H9 (cell line): ENCODE measurements around the gene IL20RB. TPM values are rescaled to one million over a fixed set of nuclear protein-coding genes. Genes with fewer than 3 reads are reported as not detected.

Experiments
- DNase-seq: peaks from one replicate; pipeline ENCODE4 v3.0.0-alpha.2; 2017
- H2AFZ ChIP-seq: one replicate; pipeline ENCODE4 v1.6.1; 2013; ENCODE audit warnings: mild to moderate bottlenecking, low read length, control low read depth, moderate library complexity
- H2AK5ac ChIP-seq: 2 replicates; pipeline ENCODE4 v1.6.1; 2013; ENCODE audit warnings: low read length, control low read depth, mixed read lengths; ENCODE audit not compliant: insufficient read length
- H2BK120ac ChIP-seq: one replicate; pipeline ENCODE4 v1.6.1; 2013; ENCODE audit warnings: low read depth, mild to moderate bottlenecking, low read length, control low read depth, inconsistent platforms; ENCODE audit not compliant: poor library complexity, severe bottlenecking
- H2BK12ac ChIP-seq: 2 replicates; pipeline ENCODE4 v1.6.1; 2013; ENCODE audit warnings: low read length, control low read depth, mixed read lengths, low read depth; ENCODE audit not compliant: insufficient read length
- H2BK15ac ChIP-seq: 2 replicates; pipeline ENCODE4 v1.6.1; 2013; ENCODE audit warnings: low read depth, low read length, control low read depth
- H2BK20ac ChIP-seq: one replicate; pipeline ENCODE4 v1.6.1; 2013; ENCODE audit warnings: low read depth, mild to moderate bottlenecking, low read length, control low read depth, inconsistent platforms; ENCODE audit not compliant: poor library complexity, severe bottlenecking
- H2BK5ac ChIP-seq: 2 replicates; pipeline ENCODE4 v1.6.1; 2013; ENCODE audit warnings: low read length, control low read depth, mixed read lengths; ENCODE audit not compliant: insufficient read length
- H3K14ac ChIP-seq: 2 replicates; pipeline ENCODE4 v1.6.1; 2013; ENCODE audit warnings: low read length, control low read depth; ENCODE audit not compliant: insufficient read depth
- H3K18ac ChIP-seq: 2 replicates; pipeline ENCODE4 v1.6.1; 2013; ENCODE audit warnings: low read depth, mild to moderate bottlenecking, mixed read lengths, low read length, control low read depth; ENCODE audit not compliant: insufficient read length
- H3K23ac ChIP-seq: 2 replicates; pipeline ENCODE4 v1.6.1; 2013; ENCODE audit warnings: low read length, control low read depth, mixed read lengths, low read depth; ENCODE audit not compliant: insufficient read length
- H3K23me2 ChIP-seq: 2 replicates; pipeline ENCODE4 v1.6.1; 2013; ENCODE audit warnings: low read depth, mild to moderate bottlenecking, mixed read lengths, low read length, control low read depth; ENCODE audit not compliant: insufficient read length, poor library complexity, severe bottlenecking
- H3K27ac ChIP-seq: 2 replicates; pipeline ENCODE4 v1.5.1; 2013; ENCODE audit warnings: low read length, control low read depth, mixed read lengths, low read depth; ENCODE audit not compliant: insufficient read length
- H3K27me3 ChIP-seq: 2 replicates; pipeline ENCODE4 v1.6.1; 2013; ENCODE audit warnings: low read length, control low read depth, inconsistent platforms; ENCODE audit not compliant: insufficient read depth
- H3K4ac ChIP-seq: 2 replicates; pipeline ENCODE4 v1.6.1; 2013; ENCODE audit warnings: low read depth, mild to moderate bottlenecking, control low read depth, inconsistent platforms, low read length, moderate library complexity
- H3K4me1 ChIP-seq: 2 replicates; pipeline ENCODE4 v1.6.1; 2013; ENCODE audit warnings: low read length, control low read depth, inconsistent platforms; ENCODE audit not compliant: insufficient read depth
- H3K4me2 ChIP-seq: 2 replicates; pipeline ENCODE4 v1.6.1; 2013; ENCODE audit warnings: low read length, control low read depth, mixed read lengths; ENCODE audit not compliant: insufficient read length, insufficient read depth
- H3K56ac ChIP-seq: 2 replicates; pipeline ENCODE4 v1.6.1; 2013; ENCODE audit warnings: low read depth, mild to moderate bottlenecking, mixed read lengths, low read length, control low read depth; ENCODE audit not compliant: insufficient read length
- H3K79me1 ChIP-seq: 2 replicates; pipeline ENCODE4 v1.6.1; 2013; ENCODE audit warnings: low read depth, mild to moderate bottlenecking, moderate library complexity, low read length, control low read depth, inconsistent platforms; ENCODE audit not compliant: insufficient read depth, poor library complexity, severe bottlenecking
- H3K79me2 ChIP-seq: 2 replicates; pipeline ENCODE4 v1.6.1; 2013; ENCODE audit warnings: low read length, control low read depth, inconsistent platforms; ENCODE audit not compliant: insufficient read depth
- H3K9ac ChIP-seq: 2 replicates; pipeline ENCODE4 v1.6.1; 2013; ENCODE audit warnings: low read length, control low read depth, mixed read lengths; ENCODE audit not compliant: insufficient read length; ENCODE audit errors: extremely low read depth
- H3K9me3 ChIP-seq: one replicate; pipeline ENCODE4 v1.6.1; 2013; ENCODE audit warnings: low read depth, low read length, inconsistent platforms; ENCODE audit not compliant: control insufficient read depth
- H3T11ph ChIP-seq: one replicate; pipeline ENCODE4 v1.6.1; 2013; ENCODE audit warnings: mild to moderate bottlenecking, low read length, control low read depth, inconsistent platforms
- H4K20me1 ChIP-seq: one replicate; pipeline ENCODE4 v1.6.1; 2013; ENCODE audit not compliant: control insufficient read depth, insufficient read length, insufficient read depth
- H4K5ac ChIP-seq: 2 replicates; pipeline ENCODE4 v1.6.1; 2013; ENCODE audit warnings: low read depth, mild to moderate bottlenecking, mixed read lengths, low read length, control low read depth; ENCODE audit not compliant: insufficient read length
- H4K8ac ChIP-seq: replicated peaks from 2 replicates; pipeline ENCODE4 v1.6.1; 2013; ENCODE audit warnings: low read length, control low read depth, mixed read lengths, low read depth; ENCODE audit not compliant: insufficient read length
- H4K91ac ChIP-seq: 2 replicates; pipeline ENCODE4 v1.6.1; 2013; ENCODE audit warnings: low read depth, mild to moderate bottlenecking, moderate library complexity, mixed read lengths, low read length, control low read depth; ENCODE audit not compliant: insufficient read length
- H3K27ac Mint-ChIP-seq, 3 experiments: 2 replicates in 2 of 3; 3 replicates in 1 of 3; pipeline ENCODE4 v1.8.0; 2020 to 2021; ENCODE audit warnings: mixed read lengths in 3 of 3, mild to moderate bottlenecking in 1 of 3, moderate library complexity in 1 of 3
- H3K27me3 Mint-ChIP-seq: 2 replicates; pipeline ENCODE4 v1.8.0; 2021; ENCODE audit warnings: low read depth, mild to moderate bottlenecking, moderate library complexity, mixed read lengths
- H3K36me3 Mint-ChIP-seq, 3 experiments: 2 replicates in 2 of 3; 3 replicates in 1 of 3; pipeline ENCODE4 v1.8.0; 2020 to 2021; ENCODE audit warnings: low read depth in 3 of 3, mixed read lengths in 3 of 3; ENCODE audit not compliant: insufficient read depth in 1 of 3
- H3K4me1 Mint-ChIP-seq, 2 experiments: 2 replicates each; pipeline ENCODE4 v1.8.0; 2020; ENCODE audit warnings: mixed read lengths in 2 of 2
- H3K4me3 Mint-ChIP-seq, 2 experiments: 2 replicates in 1 of 2; 3 replicates in 1 of 2; pipeline ENCODE4 v1.8.0; 2020 to 2021; ENCODE audit warnings: mild to moderate bottlenecking in 2 of 2, mixed read lengths in 2 of 2, moderate library complexity in 1 of 2
- H3K9me3 Mint-ChIP-seq, 2 experiments: 2 replicates in 1 of 2; 3 replicates in 1 of 2; pipeline ENCODE4 v1.8.0; 2020; ENCODE audit warnings: mild to moderate bottlenecking in 2 of 2, mixed read lengths in 2 of 2, moderate library complexity in 1 of 2
- WGBS: extraction: QIAGEN DNeasy Blood & Tissue Kit; methylation state at CpG from one replicate; pipeline ENCODE4 v1.1.7; 2013; ENCODE audit warnings: missing lambda C conversion rate, low lambda C conversion rate, mixed read lengths; ENCODE audit not compliant: insufficient read length; ENCODE audit errors: extremely low coverage; 5-methylcytosine and 5-hydroxymethylcytosine counted together
- total RNA-seq: library from RNA; stranded (reverse); gene quantifications from 2 replicates; pipeline ENCODE4 v1.2.1, GENCODE V29; 2021
- TF ChIP-seq, protein P1 (sequence below): fragments of 200-600 bp; sonication (generic); conservative IDR thresholded peaks from 3 replicates; pipeline ENCODE4 v1.8.0; 2021; ENCODE audit warnings: antibody characterized with exemption, mild to moderate bottlenecking

Gene IL20RB
- total RNA-seq, 1 experiment from 2014 or later: 1.5 TPM

DNA sequence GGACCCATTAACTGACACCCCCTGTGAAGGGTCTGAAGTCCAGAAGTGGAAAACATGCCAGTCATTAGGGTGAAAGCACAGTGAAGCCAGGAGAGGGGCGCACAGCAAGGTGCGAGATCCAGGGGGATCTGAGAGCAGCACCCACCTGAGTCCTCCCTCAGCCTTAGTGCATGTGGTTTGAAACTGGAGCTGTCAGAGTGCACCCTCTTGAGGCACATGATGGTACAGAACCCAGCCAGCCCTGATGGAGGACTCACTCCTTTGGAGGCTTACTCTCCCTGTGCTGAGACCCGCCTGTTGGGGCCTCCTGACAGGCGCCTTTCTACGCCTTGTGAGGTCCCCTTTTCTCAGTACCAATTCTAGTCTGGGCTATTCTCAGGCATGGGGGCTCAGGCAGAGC is 77.8 kb downstream of the IL20RB start:
- Histone ChIP-seq H3K79me1 (no peaks in the 10 kb centered on the region), H2AK5ac (no peak overlapping the region), H4K91ac (no peak overlapping the region), H2BK15ac (no peak overlapping the region), H3T11ph (no peak overlapping the region), H2BK120ac (no peak overlapping the region), H3K23ac (no peak overlapping the region), H2BK5ac (no peak overlapping the region), H4K5ac (no peak overlapping the region), H2BK20ac (no peak overlapping the region), H3K4ac (no peak overlapping the region), H4K20me1 (no peaks in the 10 kb centered on the region), H3K18ac (no peak overlapping the region), H3K23me2 (no peaks in the 10 kb centered on the region), H2AFZ (no peak overlapping the region), H3K27ac (no peak overlapping the region), H3K4me2 (no peak overlapping the region), H3K56ac (no peak overlapping the region), H3K9ac (no peak overlapping the region), H2BK12ac (no peak overlapping the region), H3K79me2 (no peaks in the 10 kb centered on the region), H4K8ac (no peak overlapping the region), H3K9me3 (no peaks in the 10 kb centered on the region), H3K14ac (no peak overlapping the region), H3K4me1 (no peaks in the 10 kb centered on the region; the same call in 1 of the 2 replicates), H3K27me3 (no peaks in the 10 kb centered on the region; the same call in 1 of the 2 replicates)
- H3K27me3 Mint-ChIP-seq: peaks cover 38% of the 10 kb centered on the region
- no peaks in the 10 kb centered on the region for H3K9me3 Mint-ChIP-seq
- no peak overlapping the region for H3K4me3 Mint-ChIP-seq
- H3K36me3 Mint-ChIP-seq: no peaks in the 10 kb centered on the region
- TF ChIP-seq, protein P1, sequence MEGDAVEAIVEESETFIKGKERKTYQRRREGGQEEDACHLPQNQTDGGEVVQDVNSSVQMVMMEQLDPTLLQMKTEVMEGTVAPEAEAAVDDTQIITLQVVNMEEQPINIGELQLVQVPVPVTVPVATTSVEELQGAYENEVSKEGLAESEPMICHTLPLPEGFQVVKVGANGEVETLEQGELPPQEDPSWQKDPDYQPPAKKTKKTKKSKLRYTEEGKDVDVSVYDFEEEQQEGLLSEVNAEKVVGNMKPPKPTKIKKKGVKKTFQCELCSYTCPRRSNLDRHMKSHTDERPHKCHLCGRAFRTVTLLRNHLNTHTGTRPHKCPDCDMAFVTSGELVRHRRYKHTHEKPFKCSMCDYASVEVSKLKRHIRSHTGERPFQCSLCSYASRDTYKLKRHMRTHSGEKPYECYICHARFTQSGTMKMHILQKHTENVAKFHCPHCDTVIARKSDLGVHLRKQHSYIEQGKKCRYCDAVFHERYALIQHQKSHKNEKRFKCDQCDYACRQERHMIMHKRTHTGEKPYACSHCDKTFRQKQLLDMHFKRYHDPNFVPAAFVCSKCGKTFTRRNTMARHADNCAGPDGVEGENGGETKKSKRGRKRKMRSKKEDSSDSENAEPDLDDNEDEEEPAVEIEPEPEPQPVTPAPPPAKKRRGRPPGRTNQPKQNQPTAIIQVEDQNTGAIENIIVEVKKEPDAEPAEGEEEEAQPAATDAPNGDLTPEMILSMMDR: peak; percentile 63
- H3K27ac Mint-ChIP-seq: no peak overlapping the region
- DNase-seq: peak; percentile 70
- WGBS: no CpG with 5 or more reads among the region's 5 CpGs
- H3K4me1 Mint-ChIP-seq: peaks cover 23 to 28% of the 10 kb centered on the region in 2 experiments
